HS-27A (cell line): ENCODE data around the gene AP3M1.
A peak's percentile ranks its signal among the peaks of the same experiment; 100 is the strongest.
"Not testable (repeated sequence)": the region's sequence is repeated elsewhere in the genome, so short reads cannot be mapped to it uniquely, and the experiment has no call there.

ENCODE experiments used
- DNase-seq: peaks from one replicate; pipeline ENCODE4 v3.0.0-alpha.2; 2012; ENCODE audit warnings: low read depth, missing footprints

AP3M1 gene, protein sequence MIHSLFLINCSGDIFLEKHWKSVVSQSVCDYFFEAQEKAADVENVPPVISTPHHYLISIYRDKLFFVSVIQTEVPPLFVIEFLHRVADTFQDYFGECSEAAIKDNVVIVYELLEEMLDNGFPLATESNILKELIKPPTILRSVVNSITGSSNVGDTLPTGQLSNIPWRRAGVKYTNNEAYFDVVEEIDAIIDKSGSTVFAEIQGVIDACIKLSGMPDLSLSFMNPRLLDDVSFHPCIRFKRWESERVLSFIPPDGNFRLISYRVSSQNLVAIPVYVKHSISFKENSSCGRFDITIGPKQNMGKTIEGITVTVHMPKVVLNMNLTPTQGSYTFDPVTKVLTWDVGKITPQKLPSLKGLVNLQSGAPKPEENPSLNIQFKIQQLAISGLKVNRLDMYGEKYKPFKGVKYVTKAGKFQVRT

DNA sequence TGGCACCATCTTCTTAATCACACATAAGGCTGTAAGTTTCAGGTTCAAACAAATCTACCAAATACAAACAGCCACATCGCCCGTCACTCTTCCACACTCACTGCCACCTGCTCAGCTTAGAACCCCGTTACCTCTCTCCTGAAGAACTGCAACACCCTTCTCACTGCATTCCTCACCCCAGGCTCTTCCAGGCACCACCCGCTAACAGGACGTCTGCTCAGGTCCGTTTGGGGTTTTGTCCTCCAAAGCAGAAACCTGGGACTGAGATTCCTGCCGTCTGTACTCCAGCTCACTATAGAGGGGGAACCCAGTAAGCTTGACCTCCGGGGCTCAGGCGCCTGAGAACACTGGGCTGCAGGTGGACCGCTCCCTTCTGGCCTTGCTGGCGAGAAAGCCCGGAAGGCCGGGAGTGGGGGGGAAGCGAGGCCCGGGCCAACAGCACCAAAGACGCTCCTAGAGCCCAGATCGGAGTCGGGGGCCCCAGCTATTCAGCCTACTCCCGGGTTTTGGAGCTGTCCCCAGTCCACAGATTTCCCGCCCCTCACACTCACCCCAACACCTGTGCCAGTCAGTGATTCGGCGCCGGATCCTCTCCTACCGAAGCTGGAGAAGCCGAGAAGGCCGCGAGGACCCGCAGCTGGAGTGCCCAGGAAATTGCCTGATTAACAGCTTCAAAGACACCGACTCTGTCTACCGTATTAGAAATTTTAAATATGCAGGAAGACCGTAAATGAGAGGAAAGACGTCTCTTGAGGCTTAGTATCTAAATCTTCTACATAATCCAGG lies at the start of gene AP3M1:
Gene AP3M1 (minus strand): TSS at position 625 of the 786 bp plus-strand sequence. CDS start 12,449 bp downstream, outside the sequence.
- no peak for DNase-seq

DNA sequence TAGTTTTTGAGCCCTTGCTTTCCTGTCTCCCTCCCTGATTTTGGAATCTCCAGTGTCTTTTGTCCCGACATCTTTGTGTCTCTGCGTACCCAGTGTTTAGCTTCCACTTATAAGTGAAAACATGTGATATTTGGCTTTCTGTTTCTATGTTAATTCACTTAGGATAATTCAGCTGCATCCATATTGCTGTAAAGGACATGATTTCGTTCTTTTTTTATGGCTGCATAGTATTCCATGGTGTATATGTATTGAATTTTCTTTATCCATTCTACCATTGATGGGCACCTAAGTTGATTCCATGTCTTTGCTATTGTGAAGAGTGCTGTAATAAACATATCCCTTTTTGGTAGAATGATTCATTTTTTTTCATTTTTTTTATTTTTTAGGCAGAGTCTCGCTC lies 48.7 kb upstream of the AP3M1 start:
- no peak for DNase-seq

DNA sequence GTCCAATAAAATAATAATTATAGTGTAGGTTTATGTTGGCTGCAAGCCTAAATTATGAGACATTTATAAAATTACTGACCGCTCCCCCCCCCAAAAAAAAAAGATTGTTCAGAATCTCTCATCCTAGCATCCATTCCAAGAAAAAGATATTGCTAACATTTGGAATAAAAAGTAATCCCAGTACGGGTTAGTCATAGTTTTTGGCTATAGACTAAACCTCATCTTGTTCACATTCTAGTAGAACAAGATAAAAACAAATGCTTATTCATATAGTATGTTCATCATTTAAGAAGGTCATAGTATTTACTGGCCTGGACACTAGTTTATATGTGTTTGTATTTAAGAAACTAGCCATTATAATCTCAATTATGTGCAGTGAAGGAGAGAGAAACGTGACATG lies 44.4 kb upstream of the AP3M1 start:
- DNase-seq, result no peak

DNA sequence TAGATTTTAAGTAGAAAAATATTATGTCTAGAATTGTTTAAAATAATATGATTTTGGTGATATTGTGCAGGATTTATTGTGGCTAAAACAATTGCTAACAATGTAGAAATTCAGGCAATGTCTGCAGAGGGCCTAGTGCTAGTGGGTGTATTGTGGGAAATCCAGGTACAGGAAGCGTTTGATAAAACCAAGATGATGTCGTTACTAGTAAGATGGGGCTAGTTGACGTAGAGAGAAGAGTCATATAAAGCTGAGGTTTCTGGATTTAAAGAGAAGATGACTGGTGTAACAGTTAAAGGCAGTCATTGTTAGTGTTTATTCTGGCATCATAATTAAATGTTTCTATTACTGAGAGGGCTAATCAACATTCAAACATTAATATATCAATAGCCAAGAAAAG lies 43.9 kb upstream of the AP3M1 start:
- no peak for DNase-seq

DNA sequence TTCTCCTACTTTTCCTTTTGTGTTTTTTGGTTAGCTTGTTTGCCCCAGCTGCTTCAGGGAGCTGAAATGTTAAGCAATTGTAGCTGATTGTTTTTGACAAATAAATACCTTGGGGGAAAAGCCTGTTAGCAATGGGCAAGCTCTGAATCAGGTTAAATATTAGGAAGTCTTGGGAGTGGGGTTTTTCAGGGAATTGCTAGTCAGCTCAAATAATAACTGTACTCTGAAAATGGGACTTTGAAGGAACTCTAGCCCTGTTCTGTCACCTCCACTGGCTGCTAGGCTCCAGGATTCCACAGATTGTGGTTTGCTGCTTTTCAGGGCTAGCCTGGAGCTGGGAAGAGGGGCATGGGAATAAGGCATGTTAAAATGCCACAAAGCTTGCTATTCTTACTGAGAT lies 39.9 kb upstream of the AP3M1 start:
- DNase-seq, result no peak

DNA sequence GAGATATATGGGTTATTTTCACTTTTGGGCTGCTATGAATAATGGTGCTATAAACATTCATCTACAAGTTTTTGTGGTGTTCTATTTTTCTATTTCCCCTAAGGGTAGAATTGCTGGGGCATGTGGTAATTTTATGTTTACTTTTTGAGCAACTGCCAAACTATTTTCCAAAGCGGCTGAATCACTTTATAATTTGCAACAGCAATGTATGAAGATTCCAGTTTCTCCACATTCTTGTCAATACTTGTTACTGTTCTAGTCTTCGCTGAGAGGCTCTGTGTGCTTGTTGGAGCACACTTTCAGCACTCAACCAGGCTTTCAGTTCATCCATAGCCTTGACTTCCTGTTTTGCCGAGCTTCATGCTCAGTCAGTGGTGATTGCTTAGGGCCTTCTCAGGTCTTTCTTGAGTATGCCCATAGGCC lies 39.4 kb upstream of the AP3M1 start:
- peak; percentile 49 for DNase-seq

DNA sequence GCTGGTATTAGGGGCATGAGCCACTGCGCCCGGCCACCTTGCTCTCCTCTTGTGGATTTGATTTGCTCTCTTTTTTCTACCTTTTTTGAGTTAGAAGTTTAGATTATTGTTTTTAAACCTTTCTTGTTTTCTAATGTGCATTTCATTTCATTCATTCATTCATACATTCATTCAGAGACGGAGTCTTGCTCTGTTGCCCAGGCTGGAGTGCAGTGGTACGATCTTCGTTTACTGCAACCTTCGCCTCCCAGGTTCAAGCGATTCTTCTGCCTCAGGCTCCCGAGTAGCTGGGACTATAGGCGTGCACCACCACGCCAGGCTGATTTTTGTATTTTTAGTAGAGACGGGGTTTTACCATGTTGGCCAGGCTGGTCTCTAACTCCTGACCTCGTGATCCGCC lies 38.0 kb upstream of the AP3M1 start:
- not testable (repeated sequence) for DNase-seq

DNA sequence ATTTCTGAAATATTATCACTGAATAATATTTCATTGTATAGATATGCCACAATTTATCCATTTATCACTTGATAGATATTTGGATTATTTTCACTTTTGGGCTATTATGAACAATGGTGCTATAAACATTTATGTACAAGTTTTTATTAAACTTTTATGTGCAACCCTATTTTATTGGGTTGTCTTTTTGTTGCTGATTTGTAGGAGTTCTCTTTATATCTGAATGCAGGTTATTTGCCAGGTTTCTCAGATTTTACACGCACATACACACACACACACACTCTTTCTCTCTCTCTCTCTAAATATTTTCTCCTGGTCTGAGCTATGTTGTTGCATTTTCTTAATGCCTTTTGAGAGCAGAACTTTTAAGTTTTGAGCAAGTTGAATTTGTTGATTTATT lies 36.6 kb upstream of the AP3M1 start:
- no peak for DNase-seq

DNA sequence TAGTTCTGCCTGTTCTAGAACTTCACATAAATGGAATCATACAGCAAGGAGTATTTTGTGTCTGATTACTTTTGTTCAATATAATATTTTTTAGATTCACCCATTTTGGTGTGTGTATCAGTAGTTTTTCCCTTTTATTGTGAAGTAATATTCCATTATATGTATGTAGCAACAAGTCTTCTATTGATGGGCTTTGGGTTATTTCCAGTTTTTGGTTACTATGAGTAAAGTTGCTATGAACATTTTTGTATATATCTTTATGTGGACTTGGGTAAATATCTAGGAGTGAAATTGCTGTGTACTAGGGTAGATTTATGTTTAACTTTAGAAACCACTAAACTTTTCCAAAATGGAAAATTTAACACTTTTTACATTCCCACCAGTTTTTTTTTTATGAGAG lies 36.0 kb upstream of the AP3M1 start:
- no peak for DNase-seq

DNA sequence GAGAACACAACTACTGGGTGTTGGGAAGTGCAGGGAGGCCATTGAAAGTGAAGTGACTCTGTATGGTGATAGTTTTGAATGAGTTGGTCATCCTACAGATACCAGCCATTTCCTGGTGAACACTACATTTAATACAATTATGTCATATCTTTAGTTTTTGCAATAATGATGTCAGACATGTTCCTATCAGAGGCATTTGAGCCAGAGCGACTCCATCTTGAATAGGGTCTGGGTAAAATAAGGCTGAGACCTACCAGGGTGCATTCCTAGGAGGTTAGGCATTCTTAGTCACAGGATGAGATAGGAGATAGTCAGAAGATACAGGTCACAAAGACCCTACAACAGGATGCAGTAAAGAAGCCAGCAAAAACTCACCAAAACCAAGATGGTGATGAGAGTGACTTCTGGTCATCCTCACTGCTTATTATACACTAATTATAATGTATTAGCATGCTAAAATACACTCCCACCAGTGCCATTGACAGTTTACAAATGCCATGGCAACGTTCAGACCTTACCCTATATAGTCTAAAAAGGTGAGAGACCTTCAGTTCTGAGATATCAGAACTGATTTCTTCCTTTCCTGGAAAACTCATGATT lies 28.6 kb upstream of the AP3M1 start:
- DNase-seq, result no peak

DNA sequence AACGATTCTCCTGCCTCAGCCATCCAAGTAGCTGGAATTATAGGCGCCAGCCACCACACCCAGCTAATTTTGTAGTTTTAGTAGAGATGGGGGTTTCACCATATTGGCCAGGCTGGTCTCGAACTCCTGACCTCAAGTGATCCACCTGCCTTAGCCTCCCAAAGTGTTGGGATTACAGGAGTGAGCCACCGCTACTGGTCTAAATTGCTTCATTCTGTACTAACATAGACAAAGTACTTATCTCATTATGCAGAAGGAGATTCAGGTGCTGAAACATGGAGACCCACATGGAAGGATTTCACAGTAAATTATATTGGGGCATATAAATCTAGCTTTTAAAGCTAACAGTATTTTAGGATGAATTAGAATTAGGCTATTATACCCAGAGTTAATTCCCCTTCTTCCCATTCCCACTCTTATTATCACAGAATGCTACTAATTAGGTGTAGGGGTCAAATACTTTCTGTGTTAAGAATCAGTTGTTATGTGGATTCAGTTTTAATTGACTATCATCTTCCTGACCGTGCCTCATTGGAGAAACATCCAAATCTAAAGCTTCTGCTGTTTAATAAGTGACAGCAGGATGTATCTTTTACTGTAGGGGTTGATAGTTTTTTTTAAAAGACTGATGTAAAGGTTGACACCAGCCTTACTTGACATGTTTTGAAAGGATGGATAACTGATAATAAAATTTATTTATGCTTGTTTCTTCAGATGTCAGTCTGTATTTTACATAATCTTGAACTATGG lies 27.6 kb upstream of the AP3M1 start:
- no peak for DNase-seq

DNA sequence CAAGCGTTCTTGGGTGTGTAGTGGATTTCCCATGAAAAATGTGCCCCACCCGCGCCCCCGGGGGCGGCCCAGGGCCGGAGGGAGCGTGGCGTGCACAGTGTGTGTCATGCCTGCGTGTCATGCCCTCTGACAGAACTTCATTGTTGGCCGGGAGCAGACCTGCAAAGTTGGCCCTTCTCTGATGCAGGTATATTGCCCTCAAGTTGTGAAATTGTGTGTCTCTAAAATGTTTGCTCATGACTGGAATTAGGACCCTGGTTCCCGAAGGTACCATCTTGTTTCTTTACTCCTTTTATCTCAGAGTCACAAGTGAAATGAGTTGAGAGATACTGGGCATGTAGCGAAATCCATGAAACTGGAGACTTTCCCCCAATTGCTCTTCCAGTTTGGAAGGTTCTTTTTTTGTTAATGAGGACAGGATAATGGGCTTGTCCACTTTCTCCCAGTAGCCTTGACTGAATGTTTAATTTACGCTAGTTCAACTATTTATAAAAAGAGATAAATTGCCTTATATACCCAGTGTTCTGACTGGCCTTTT lies 26.6 kb upstream of the AP3M1 start:
- no peak for DNase-seq

DNA sequence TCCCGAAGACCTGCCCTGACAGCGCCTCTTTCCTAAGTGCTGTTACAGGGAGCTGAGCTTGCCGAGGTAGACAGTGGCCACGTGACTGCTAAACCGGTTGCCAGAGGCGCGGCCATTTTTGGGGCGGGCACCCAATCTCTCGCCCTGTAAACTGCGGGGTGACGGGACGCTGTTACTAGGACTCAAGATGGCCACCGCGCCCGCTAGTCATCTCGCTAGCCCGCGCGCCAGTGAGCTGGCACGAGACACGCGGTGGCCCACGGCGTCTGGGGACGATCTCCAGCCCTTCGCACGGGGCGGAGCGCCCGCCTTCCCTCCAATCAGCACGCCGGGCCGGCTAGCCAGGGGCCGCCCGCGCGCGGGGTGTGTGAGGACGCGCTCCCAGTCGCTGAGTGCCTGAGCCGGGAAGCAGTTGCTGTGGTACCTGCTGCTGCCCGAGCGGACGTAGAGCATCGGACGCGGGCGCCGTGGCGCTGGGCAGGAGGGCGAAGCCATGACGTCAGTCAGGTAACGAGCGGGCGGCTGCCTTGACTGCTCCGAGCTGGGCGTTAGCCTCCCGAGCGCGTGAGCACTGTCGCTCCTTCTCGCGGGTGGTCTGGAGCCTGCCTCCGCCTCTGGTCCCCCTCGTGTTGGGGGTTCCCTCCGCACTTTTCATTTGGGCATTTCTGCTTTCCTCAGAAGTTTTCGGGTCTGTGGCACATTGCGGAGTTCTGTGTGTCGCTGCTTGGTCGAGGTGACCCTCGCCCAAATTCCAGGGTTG lies 25.9 kb upstream of the AP3M1 start:
- peak; percentile 85 for DNase-seq

DNA sequence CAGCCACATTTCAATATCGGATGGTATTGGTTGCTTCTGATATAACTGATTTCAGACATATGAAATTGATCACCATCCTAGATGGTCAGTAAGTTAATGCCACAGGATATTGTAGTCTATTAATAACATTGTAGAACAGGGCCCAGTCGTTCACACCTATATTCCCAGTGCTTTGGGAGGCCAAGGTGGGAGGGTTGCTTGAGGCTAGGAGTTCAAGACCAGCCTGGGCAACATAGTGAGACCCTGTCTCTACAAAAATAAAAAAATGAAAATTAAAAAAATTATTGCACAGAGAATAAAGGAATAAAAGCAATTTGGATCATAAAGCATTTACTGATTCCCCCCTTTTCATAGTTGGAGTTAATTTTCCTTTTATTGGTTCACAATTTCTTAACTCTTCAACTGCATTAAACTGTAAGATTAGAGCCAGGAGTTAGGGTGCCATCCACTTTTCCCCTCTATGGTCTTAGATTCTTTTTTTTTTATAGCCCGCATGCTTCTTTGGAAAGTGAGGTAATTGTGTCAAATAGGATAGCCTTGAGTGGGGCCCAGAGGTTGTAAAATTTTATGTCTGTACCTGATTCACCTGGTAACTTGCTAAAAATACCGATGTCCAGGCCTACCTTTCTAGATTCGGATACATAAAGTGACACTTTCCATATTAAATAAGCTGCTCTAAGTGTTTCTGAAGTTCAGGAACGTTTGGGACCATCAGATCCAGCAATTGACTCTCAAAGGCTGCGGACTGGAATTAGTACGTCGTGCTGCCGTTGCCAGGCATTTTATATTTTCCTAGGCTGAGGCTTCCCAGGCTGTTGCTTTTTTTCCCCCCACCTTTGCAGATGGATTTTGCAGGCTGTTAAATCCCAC lies 25.1 kb upstream of the AP3M1 start:
- DNase-seq, result no peak

DNA sequence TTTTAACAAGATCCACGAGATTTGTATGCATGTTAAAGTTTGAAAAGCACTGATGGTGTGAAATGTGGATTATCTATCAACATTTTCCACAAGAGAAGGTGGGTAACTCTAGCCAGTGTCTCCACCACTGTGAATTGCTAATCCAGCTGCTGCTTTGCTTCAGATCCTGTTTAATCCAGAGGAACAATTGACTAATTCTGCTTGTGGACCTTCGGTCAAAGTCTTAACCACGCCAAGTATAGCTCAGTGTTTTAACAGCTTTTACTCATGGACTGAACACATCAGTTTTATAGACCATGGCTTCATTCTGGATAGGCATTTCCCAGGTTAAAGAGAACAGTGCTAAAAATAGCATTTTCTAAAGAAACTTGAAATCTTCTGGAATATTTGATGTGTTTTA lies 23.9 kb upstream of the AP3M1 start:
- no peak for DNase-seq

DNA sequence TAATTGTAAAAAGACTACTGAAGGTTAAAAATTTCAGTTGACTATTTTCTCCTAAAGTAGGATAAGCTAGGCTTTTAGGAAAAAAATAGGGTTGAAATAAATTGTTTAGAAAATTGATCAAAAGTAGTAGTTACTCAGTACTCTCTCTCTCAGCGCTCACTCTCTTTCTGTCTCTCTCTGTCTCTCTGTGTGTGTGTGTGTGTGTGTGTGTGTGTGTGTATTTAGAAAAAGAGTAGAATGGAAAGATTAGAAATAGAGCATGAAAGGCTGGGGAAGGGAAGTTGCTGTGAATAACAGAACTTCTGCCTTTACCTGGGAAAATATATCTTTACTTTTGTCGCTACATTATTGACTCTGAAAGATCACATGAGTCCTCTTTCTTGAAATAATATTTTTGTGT lies 21.0 kb upstream of the AP3M1 start:
- no peak for DNase-seq

DNA sequence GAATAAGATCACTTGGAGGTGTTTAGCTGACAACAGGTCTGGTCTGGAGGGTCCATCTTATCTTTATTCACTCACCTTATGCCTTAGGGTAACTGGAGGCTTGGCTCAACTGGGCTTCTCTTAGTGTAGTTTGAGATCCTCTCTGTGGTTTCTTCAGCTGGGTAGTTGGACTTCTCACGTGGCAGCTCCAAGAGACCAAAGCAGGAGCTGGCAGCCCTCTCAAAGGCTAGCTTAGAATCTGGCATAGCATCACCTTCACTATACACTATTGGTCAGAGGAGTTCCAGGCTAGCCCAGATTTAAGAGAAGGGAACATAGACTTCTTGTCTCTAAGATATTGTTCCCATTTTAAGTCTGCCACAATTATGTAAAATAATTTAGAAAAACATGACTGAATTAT lies 16.8 kb upstream of the AP3M1 start:
- DNase-seq, result no peak

DNA sequence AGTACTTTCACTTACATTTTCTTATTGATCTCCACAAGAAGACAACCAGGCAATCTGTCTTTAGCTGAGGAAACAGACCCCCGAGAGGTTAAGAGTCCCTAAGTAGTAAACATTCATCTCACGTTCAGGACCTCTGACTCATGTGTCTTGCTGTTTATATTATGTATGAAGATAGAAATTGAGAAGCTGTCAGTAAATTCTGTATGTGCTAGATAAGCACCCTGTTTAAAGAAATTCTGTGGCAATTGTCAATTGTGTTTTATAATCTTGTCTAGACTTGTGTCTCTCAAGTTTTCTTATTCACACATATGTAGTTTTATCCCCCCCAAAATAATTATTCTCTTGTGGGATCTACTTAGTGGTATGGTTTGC lies 14.9 kb upstream of the AP3M1 start:
- no peak for DNase-seq

DNA sequence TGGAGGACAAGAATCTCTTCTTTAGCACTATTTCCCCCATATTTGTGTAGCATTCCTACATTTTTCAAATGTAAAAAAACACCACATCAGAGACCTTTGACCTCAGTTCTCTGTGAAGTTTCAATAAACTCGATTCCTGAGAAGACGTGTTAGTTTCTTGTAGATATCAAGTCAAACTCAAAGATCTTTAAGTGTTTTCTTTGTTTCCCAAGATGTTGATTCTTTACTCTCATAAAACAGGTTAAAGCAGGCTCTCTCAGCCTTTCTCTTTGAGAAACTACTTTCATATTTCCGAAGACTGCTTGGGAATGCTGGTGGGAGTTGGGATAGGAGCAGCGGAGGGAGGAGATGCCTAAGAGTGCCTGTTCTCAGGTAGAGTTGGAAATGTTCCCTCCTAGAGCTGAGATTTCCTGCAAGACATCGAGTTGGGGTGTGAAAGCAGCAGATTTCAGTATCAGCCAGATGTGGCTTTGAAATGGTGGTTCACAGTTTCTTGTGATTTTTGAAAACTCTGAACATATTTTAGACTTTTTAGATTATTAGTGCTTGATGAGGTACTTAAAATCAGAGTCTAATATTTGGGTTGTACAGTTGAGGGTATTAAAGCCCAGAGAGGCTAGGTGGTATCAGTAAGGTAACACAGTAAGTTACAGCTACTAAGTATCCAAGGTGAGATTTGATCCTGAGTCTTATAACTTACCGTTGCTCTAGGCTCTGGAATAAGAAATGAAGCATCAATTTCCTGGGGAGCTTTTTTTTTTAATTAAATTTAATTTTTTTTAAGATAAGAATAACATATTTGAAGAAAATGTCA lies 14.3 kb upstream of the AP3M1 start:
- DNase-seq, result no peak
